ENCODE measurements around the gene PHF21B. TPM values are rescaled to one million over a fixed set of nuclear protein-coding genes. Genes with fewer than 3 reads are reported as not detected.

The PHF21B gene
- total RNA-seq = not detected in 2 replicates

GRCh38 chr22:45009606-45010531 is at the start of gene PHF21B:
Gene PHF21B, minus strand, starts transcription at chr22:45010005. Its CDS starts 456 bp downstream, at chr22:45009549.

Other genes with a start within 250 kb of the PHF21B start
- 24.8 and 46.0 TPM in 2 replicates for gene NUP50, start 153.9 kb upstream of the PHF21B start, total RNA-seq
- gene KIAA0930, start 230.9 kb upstream of the PHF21B start, total RNA-seq = 25.5 and 26.4 TPM in 2 replicates

Data from cardiac ventricle fibroblast (primary cell).